SK-N-SH (cell line): ENCODE data around the gene KIF3B. TPM values are rescaled to one million over a fixed set of nuclear protein-coding genes. Genes with fewer than 3 reads are reported as not detected.

ENCODE experiments used
- CTCF ChIA-PET: fragments of 300-600, 350-600 bp; formaldehyde crosslinking; extraction: SDS; loops from one replicate; lab custom pipeline; 2021; lab: Yijun Ruan, JAX
- POLR2A ChIA-PET: fragments of 350-600 bp; sonication (Branson Sonifier 250); formaldehyde crosslinking; extraction: SDS; loops from one replicate; lab custom pipeline; 2020; ENCODE audit warnings: antibody characterized with exemption, inconsistent platforms; lab: Yijun Ruan, JAX
- DNase-seq: peaks from one replicate; pipeline ENCODE4 v3.0.0; 2012
- H2AFZ ChIP-seq: fragments of 200-600 bp; sonication (generic); 2 replicates; pipeline ENCODE4 v1.8.1; 2016; ENCODE audit warnings: antibody characterized with exemption, mild to moderate bottlenecking, low read depth
- H3F3A ChIP-seq: fragments of 200-600 bp; sonication (generic); replicated peaks from 2 replicates; pipeline ENCODE3; 2016; ENCODE audit warnings: antibody characterized with exemption, mild to moderate bottlenecking; ENCODE audit not compliant: insufficient read depth
- H3K27ac ChIP-seq, 2 experiments: fragments of 200-500 bp in 1 of 2; fragments of 200-600 bp in 1 of 2; sonication (Bioruptor generic) in 1 of 2; sonication (generic), shearing (Covaris generic) in 1 of 2; 2 replicates each; pipeline versions ENCODE4 v1.5.1 to v1.6.1; 2014 to 2016; ENCODE audit warnings: low read depth in 2 of 2, inconsistent platforms in 1 of 2, low read length in 1 of 2, mild to moderate bottlenecking in 1 of 2, mixed read lengths in 1 of 2
- H3K27me3 ChIP-seq: fragments of 200-600 bp; sonication (generic), shearing (Covaris generic); 2 replicates; pipeline ENCODE4 v1.6.1; 2016; ENCODE audit warnings: mixed run types; ENCODE audit not compliant: insufficient read depth
- H3K36me3 ChIP-seq, 2 experiments: fragments of 200-500 bp in 1 of 2; fragments of 200-600 bp in 1 of 2; sonication (Bioruptor generic) in 1 of 2; sonication (generic) in 1 of 2; replicated peaks in 1 of 2; 2 replicates each; pipeline versions ENCODE3 to v1.5.1; 2014 to 2016; ENCODE audit warnings: low read length in 1 of 2, mild to moderate bottlenecking in 1 of 2; ENCODE audit not compliant: insufficient read depth in 2 of 2, control insufficient read depth in 1 of 2
- H3K4me1 ChIP-seq, 2 experiments: fragments of 200-500 bp in 1 of 2; fragments of 200-600 bp in 1 of 2; sonication (Bioruptor generic) in 1 of 2; sonication (generic), shearing (Covaris generic) in 1 of 2; 2 replicates each; pipeline versions ENCODE4 v1.5.1 to v1.6.1; 2014 to 2016; ENCODE audit warnings: low read depth in 1 of 2, low read length in 1 of 2, mixed run types in 1 of 2; ENCODE audit not compliant: insufficient read depth in 2 of 2, control insufficient read depth in 1 of 2
- H3K4me2 ChIP-seq: fragments of 200-600 bp; sonication (generic), shearing (Covaris generic); 2 replicates; pipeline ENCODE4 v1.6.1; 2017; ENCODE audit warnings: mixed run types
- H3K4me3 ChIP-seq, 2 experiments: fragments of 200-500 bp in 1 of 2; fragments of 200-600 bp in 1 of 2; sonication (Bioruptor generic) in 1 of 2; sonication (generic), shearing (Covaris generic) in 1 of 2; 2 replicates each; pipeline versions ENCODE4 v1.5.1 to v1.8.1; 2014 to 2016; ENCODE audit warnings: low read depth in 2 of 2, inconsistent platforms in 1 of 2, low read length in 1 of 2, mild to moderate bottlenecking in 1 of 2, mixed read lengths in 1 of 2, moderate library complexity in 1 of 2
- H3K79me2 ChIP-seq: fragments of 200-600 bp; sonication (generic); 2 replicates; pipeline ENCODE4 v1.8.1; 2017; ENCODE audit warnings: mild to moderate bottlenecking; ENCODE audit not compliant: insufficient read depth
- H3K9ac ChIP-seq: fragments of 200-600 bp; sonication (generic); 2 replicates; pipeline ENCODE4 v1.6.1; 2017; ENCODE audit warnings: mixed run types
- H3K9me2 ChIP-seq: fragments of 200-600 bp; sonication (generic); 2 replicates; pipeline ENCODE4 v1.6.1; 2017; ENCODE audit warnings: mixed run types
- H3K9me3 ChIP-seq: fragments of 200-600 bp; sonication (generic); 2 replicates; pipeline ENCODE4 v1.6.1; 2017; ENCODE audit warnings: mixed run types, mild to moderate bottlenecking, moderate library complexity
- H4K20me1 ChIP-seq: fragments of 200-600 bp; sonication (generic); 2 replicates; pipeline ENCODE4 v1.6.1; 2017; ENCODE audit warnings: mild to moderate bottlenecking, mixed run types; ENCODE audit not compliant: insufficient read depth
- CTCF ChIP-seq: fragments of 200-600 bp; sonication (generic); IDR thresholded peaks from 2 replicates; pipeline ENCODE4 v1.6.1; 2017; ENCODE audit warnings: antibody characterized with exemption, mild to moderate bottlenecking, moderate library complexity
- EP300 ChIP-seq, 2 experiments: IDR thresholded peaks; 2 replicates each; pipeline versions ENCODE4 v1.4.0 to v1.6.1; 2012; ENCODE audit warnings: borderline replicate concordance in 1 of 2, low read depth in 1 of 2, low read length in 1 of 2
- FOSL2 ChIP-seq: IDR thresholded peaks from 2 replicates; pipeline ENCODE4 v1.4.0; 2012; ENCODE audit warnings: low read depth, mild to moderate bottlenecking, moderate library complexity, borderline replicate concordance
- FOXJ3 ChIP-seq: sonication (generic); formaldehyde crosslinking; IDR thresholded peaks from 2 replicates; pipeline ENCODE4 v1.5.1; 2020; ENCODE audit warnings: mild to moderate bottlenecking, missing genetic modification reagents
- GABPA ChIP-seq: IDR thresholded peaks from 2 replicates; pipeline ENCODE4 v1.4.0; 2012; ENCODE audit warnings: low read depth, mild to moderate bottlenecking
- IRF3 ChIP-seq: fragments of 150-350 bp; IDR thresholded peaks from 2 replicates; pipeline ENCODE4 v1.6.1; 2016; ENCODE audit warnings: mild to moderate bottlenecking, low read depth, low read length
- JUND ChIP-seq: IDR thresholded peaks from 2 replicates; pipeline ENCODE4 v1.4.0; 2012
- MAX ChIP-seq: IDR thresholded peaks from 2 replicates; pipeline ENCODE4 v1.4.0; 2012; ENCODE audit warnings: low read depth
- MEF2A ChIP-seq: IDR thresholded peaks from 2 replicates; pipeline ENCODE4 v1.4.0; 2012; ENCODE audit warnings: low read depth, borderline replicate concordance
- NRF1 ChIP-seq: IDR thresholded peaks from 2 replicates; pipeline ENCODE4 v1.6.1; 2012; ENCODE audit warnings: low read depth, mild to moderate bottlenecking, low read length
- POLR2AphosphoS5 ChIP-seq: IDR thresholded peaks from 2 replicates; pipeline ENCODE4 v1.6.1; 2012; ENCODE audit warnings: low read depth, low read length
- SIN3A ChIP-seq: IDR thresholded peaks from 2 replicates; pipeline ENCODE4 v1.6.1; 2012; ENCODE audit warnings: low read depth, mild to moderate bottlenecking, low read length, moderate library complexity, borderline replicate concordance
- SMC3 ChIP-seq: IDR thresholded peaks from 2 replicates; pipeline ENCODE4 v1.6.1; 2012; ENCODE audit warnings: low read depth, low read length, improper control_type of control experiment
- TAF1 ChIP-seq: IDR thresholded peaks from 2 replicates; pipeline ENCODE4 v1.6.1; 2012; ENCODE audit warnings: low read depth, mild to moderate bottlenecking, low read length, moderate library complexity, borderline replicate concordance
- TEAD4 ChIP-seq: IDR thresholded peaks from 2 replicates; pipeline ENCODE4 v1.4.0; 2012; ENCODE audit warnings: mild to moderate bottlenecking, borderline replicate concordance; ENCODE audit not compliant: insufficient read depth
- USF2 ChIP-seq: fragments of 150-350 bp; IDR thresholded peaks from 2 replicates; pipeline ENCODE4 v1.6.1; 2017; ENCODE audit warnings: antibody characterized with exemption, low read length, low read depth, borderline replicate concordance
- YY1 ChIP-seq: IDR thresholded peaks from 2 replicates; pipeline ENCODE4 v1.4.0; 2012; ENCODE audit warnings: low read depth, mild to moderate bottlenecking
- ZBTB33 ChIP-seq: IDR thresholded peaks from 2 replicates; pipeline ENCODE4 v1.4.0; 2012; ENCODE audit warnings: low read depth, borderline replicate concordance
- WGBS: methylation state at CpG from one replicate; pipeline ENCODE4 v1.1.6; 2017; ENCODE audit warnings: low lambda C conversion rate; 5-methylcytosine and 5-hydroxymethylcytosine counted together
- polyA plus RNA-seq, 3 experiments: library from polyadenylated mRNA; depleted of rRNA; stranded (reverse); fragments of >200 nt; gene quantifications; 2 replicates each; pipeline ENCODE4 v1.2.3, GENCODE V29; 2012

The KIF3B gene
- polyA plus RNA-seq, 1 of the 3 experiments (the other 2 are of a cell fraction), result 18.6 TPM

- POLR2A ChIA-PET, result interaction anchor here (0.6 to 0.7 kb wide), 2 partner anchors 91 to 94 kb away, joined by 3 read pairs; no protein-coding TSS in a partner anchor
- Histone ChIP-seq H2AFZ (no peak overlapping the region), H3K9ac (no peak overlapping the region), H3K36me3 (peaks cover 7 to 8% of the 10 kb centered on the region in 2 experiments), H3K4me2 (no peak overlapping the region), H4K20me1 (peaks cover 95% of the 10 kb centered on the region), H3K27me3 (no peaks in the 10 kb centered on the region), H3K9me3 (no peaks in the 10 kb centered on the region), H3F3A (peaks cover 17% of the 10 kb centered on the region), H3K9me2 (no peaks in the 10 kb centered on the region), H3K79me2 (peaks cover 98% of the 10 kb centered on the region), H3K4me3 (no peak overlapping the region), H3K4me1 (peaks cover 15 to 21% of the 10 kb centered on the region in 2 experiments; a peak in 3 of 4 replicates), H3K27ac (peak overlapping the region in 1 of 2 experiments; percentile 23; a peak in 2 of 4 replicates)
- no peak for DNase-seq
- CTCF ChIA-PET, result interaction anchor here (1.4 to 1.6 kb wide), 2 partner anchors 33 to 93 kb away, joined by 3 to 5 read pairs; no protein-coding TSS in a partner anchor
- 87% methylated on average over 2 of the region's 2 CpGs for WGBS
- TF ChIP-seq GABPA, result no peak
- no peak for TF ChIP-seq MAX
Observed at GRCh38 chr20:32363492-32363891, 86.0 kb downstream of the KIF3B start.

GRCh38 chr20:32364554-32365208, 87.2 kb downstream of the KIF3B start:
- Histone ChIP-seq H3K4me3 (no peak overlapping the region), H3K9me3 (no peaks in the 10 kb centered on the region), H4K20me1 (peaks cover 97% of the 10 kb centered on the region), H2AFZ (no peak overlapping the region), H3K4me1 (peaks cover 20 to 21% of the 10 kb centered on the region in 2 experiments; a peak in 3 of 4 replicates), H3K4me2 (no peak overlapping the region), H3K27ac (no peak overlapping the region), H3F3A (peaks cover 12% of the 10 kb centered on the region), H3K36me3 (peaks cover 12 to 20% of the 10 kb centered on the region in 2 experiments), H3K9me2 (no peaks in the 10 kb centered on the region), H3K27me3 (no peaks in the 10 kb centered on the region), H3K79me2 (peaks cover 100% of the 10 kb centered on the region), H3K9ac (no peak overlapping the region)
- 95% methylated on average over 4 of the region's 7 CpGs for WGBS
- TF ChIP-seq TAF1, result no peak
- TF ChIP-seq ZBTB33, result no peak
- no peak for TF ChIP-seq MAX
- no peak for TF ChIP-seq USF2
- no peak for TF ChIP-seq MEF2A
- TF ChIP-seq IRF3, result no peak
- no peak for TF ChIP-seq JUND
- TF ChIP-seq FOXJ3 (CRISPR knock-in tag), result no peak
- no peak for TF ChIP-seq EP300 (IDR thresholded peaks at IDR 0.05; ENCODE audit: borderline replicate concordance in 1 of 2, low read depth in 1 of 2, low read length in 1 of 2)
- TF ChIP-seq SIN3A, result no peak
- no peak for TF ChIP-seq GABPA
- no peak for TF ChIP-seq FOSL2
- TF ChIP-seq YY1, result no peak
- no peak for TF ChIP-seq TEAD4
- no peak for TF ChIP-seq CTCF
- no peak for TF ChIP-seq POLR2AphosphoS5
- no peak for TF ChIP-seq NRF1
- no peak for TF ChIP-seq SMC3
- CTCF ChIA-PET, result interaction anchor here (0.9 to 1.6 kb wide), 3 partner anchors 10 to 85 kb away, joined by 3 to 4 read pairs (median 3); no protein-coding TSS in a partner anchor
- DNase-seq, result no peak
- POLR2A ChIA-PET, result no interaction called here
